ENCODE data around the gene RPH3AL.

RPH3AL gene

GRCh38 chr17:291587-291986 is 61.0 kb downstream of the RPH3AL start:
- H3K9me3 ChIP-seq (ENCODE audit: control insufficient read depth, low read length): no peaks in the 10 kb centered on the region
- no peak for DNase-seq
- no peak overlapping the region for H3K4me3 ChIP-seq (ENCODE audit: insufficient read depth, low read depth, low read length, poor library complexity, severe bottlenecking)
- no peaks in the 10 kb centered on the region for H3K36me3 ChIP-seq (ENCODE audit: control insufficient read depth, insufficient read depth, low read length)
- no peaks in the 10 kb centered on the region for H3K4me1 ChIP-seq (ENCODE audit: control insufficient read depth, insufficient read depth, low read length, poor library complexity, severe bottlenecking)
- no peaks in the 10 kb centered on the region for H3K27me3 ChIP-seq (replicated peaks; ENCODE audit: control insufficient read depth, insufficient read depth, low read length, poor library complexity, severe bottlenecking)
- H3K27ac ChIP-seq (ENCODE audit: insufficient read depth, low read length, poor library complexity, severe bottlenecking): no peak overlapping the region

- Histone ChIP-seq H3K4me3 (ENCODE audit: insufficient read depth, low read depth, low read length, poor library complexity, severe bottlenecking) (no peak overlapping the region), H3K27ac (ENCODE audit: insufficient read depth, low read length, poor library complexity, severe bottlenecking) (no peak overlapping the region), H3K27me3 (replicated peaks; ENCODE audit: control insufficient read depth, insufficient read depth, low read length, poor library complexity, severe bottlenecking) (no peaks in the 10 kb centered on the region), H3K9me3 (ENCODE audit: control insufficient read depth, low read length) (no peaks in the 10 kb centered on the region), H3K4me1 (ENCODE audit: control insufficient read depth, insufficient read depth, low read length, poor library complexity, severe bottlenecking) (no peaks in the 10 kb centered on the region), H3K36me3 (ENCODE audit: control insufficient read depth, insufficient read depth, low read length) (no peaks in the 10 kb centered on the region)
- no peak for DNase-seq
Measured at GRCh38 chr17:290626-291025, 62.0 kb downstream of the RPH3AL start.

- Histone ChIP-seq H3K9me3 (ENCODE audit: control insufficient read depth, low read length) (no peaks in the 10 kb centered on the region), H3K27ac (ENCODE audit: insufficient read depth, low read length, poor library complexity, severe bottlenecking) (no peak overlapping the region), H3K4me1 (ENCODE audit: control insufficient read depth, insufficient read depth, low read length, poor library complexity, severe bottlenecking) (no peaks in the 10 kb centered on the region), H3K27me3 (replicated peaks; ENCODE audit: control insufficient read depth, insufficient read depth, low read length, poor library complexity, severe bottlenecking) (no peaks in the 10 kb centered on the region), H3K36me3 (ENCODE audit: control insufficient read depth, insufficient read depth, low read length) (no peaks in the 10 kb centered on the region), H3K4me3 (ENCODE audit: insufficient read depth, low read depth, low read length, poor library complexity, severe bottlenecking) (no peak overlapping the region)
- DNase-seq: no peak
Measured at GRCh38 chr17:290121-290521, 62.5 kb downstream of the RPH3AL start.

- Histone ChIP-seq H3K4me1 (ENCODE audit: control insufficient read depth, insufficient read depth, low read length, poor library complexity, severe bottlenecking) (no peaks in the 10 kb centered on the region), H3K27ac (ENCODE audit: insufficient read depth, low read length, poor library complexity, severe bottlenecking) (no peak overlapping the region), H3K27me3 (replicated peaks; ENCODE audit: control insufficient read depth, insufficient read depth, low read length, poor library complexity, severe bottlenecking) (no peaks in the 10 kb centered on the region), H3K4me3 (ENCODE audit: insufficient read depth, low read depth, low read length, poor library complexity, severe bottlenecking) (no peak overlapping the region), H3K36me3 (ENCODE audit: control insufficient read depth, insufficient read depth, low read length) (no peaks in the 10 kb centered on the region), H3K9me3 (ENCODE audit: control insufficient read depth, low read length) (no peaks in the 10 kb centered on the region)
- DNase-seq: no peak
Measured at GRCh38 chr17:289409-289808, 63.2 kb downstream of the RPH3AL start.

GRCh38 chr17:288802-289356 is 63.7 kb downstream of the RPH3AL start:
- no peaks in the 10 kb centered on the region for H3K4me1 ChIP-seq (ENCODE audit: control insufficient read depth, insufficient read depth, low read length, poor library complexity, severe bottlenecking)
- H3K27me3 ChIP-seq (replicated peaks; ENCODE audit: control insufficient read depth, insufficient read depth, low read length, poor library complexity, severe bottlenecking): no peaks in the 10 kb centered on the region
- no peak for DNase-seq
- H3K27ac ChIP-seq (ENCODE audit: insufficient read depth, low read length, poor library complexity, severe bottlenecking): no peak overlapping the region
- H3K4me3 ChIP-seq (ENCODE audit: insufficient read depth, low read depth, low read length, poor library complexity, severe bottlenecking): no peak overlapping the region
- H3K36me3 ChIP-seq (ENCODE audit: control insufficient read depth, insufficient read depth, low read length): no peaks in the 10 kb centered on the region
- H3K9me3 ChIP-seq (ENCODE audit: control insufficient read depth, low read length): no peaks in the 10 kb centered on the region

- Histone ChIP-seq H3K27ac (ENCODE audit: insufficient read depth, low read length, poor library complexity, severe bottlenecking) (no peak overlapping the region), H3K36me3 (ENCODE audit: control insufficient read depth, insufficient read depth, low read length) (no peaks in the 10 kb centered on the region), H3K4me1 (ENCODE audit: control insufficient read depth, insufficient read depth, low read length, poor library complexity, severe bottlenecking) (no peaks in the 10 kb centered on the region), H3K27me3 (replicated peaks; ENCODE audit: control insufficient read depth, insufficient read depth, low read length, poor library complexity, severe bottlenecking) (no peaks in the 10 kb centered on the region), H3K4me3 (ENCODE audit: insufficient read depth, low read depth, low read length, poor library complexity, severe bottlenecking) (no peak overlapping the region), H3K9me3 (ENCODE audit: control insufficient read depth, low read length) (no peaks in the 10 kb centered on the region)
- no peak for DNase-seq
Measured at GRCh38 chr17:286571-286970, 66.0 kb downstream of the RPH3AL start.

- no peak overlapping the region for H3K4me3 ChIP-seq (ENCODE audit: insufficient read depth, low read depth, low read length, poor library complexity, severe bottlenecking)
- DNase-seq: no peak
- H3K4me1 ChIP-seq (ENCODE audit: control insufficient read depth, insufficient read depth, low read length, poor library complexity, severe bottlenecking): no peaks in the 10 kb centered on the region
- H3K36me3 ChIP-seq (ENCODE audit: control insufficient read depth, insufficient read depth, low read length): no peaks in the 10 kb centered on the region
- no peaks in the 10 kb centered on the region for H3K9me3 ChIP-seq (ENCODE audit: control insufficient read depth, low read length)
- no peaks in the 10 kb centered on the region for H3K27me3 ChIP-seq (replicated peaks; ENCODE audit: control insufficient read depth, insufficient read depth, low read length, poor library complexity, severe bottlenecking)
- no peak overlapping the region for H3K27ac ChIP-seq (ENCODE audit: insufficient read depth, low read length, poor library complexity, severe bottlenecking)
Measured at GRCh38 chr17:285751-286422, 66.7 kb downstream of the RPH3AL start.

- no peak for DNase-seq
- no peaks in the 10 kb centered on the region for H3K4me1 ChIP-seq (ENCODE audit: control insufficient read depth, insufficient read depth, low read length, poor library complexity, severe bottlenecking)
- H3K27ac ChIP-seq (ENCODE audit: insufficient read depth, low read length, poor library complexity, severe bottlenecking): no peak overlapping the region
- no peaks in the 10 kb centered on the region for H3K36me3 ChIP-seq (ENCODE audit: control insufficient read depth, insufficient read depth, low read length)
- H3K27me3 ChIP-seq (replicated peaks; ENCODE audit: control insufficient read depth, insufficient read depth, low read length, poor library complexity, severe bottlenecking): no peaks in the 10 kb centered on the region
- no peak overlapping the region for H3K4me3 ChIP-seq (ENCODE audit: insufficient read depth, low read depth, low read length, poor library complexity, severe bottlenecking)
- no peaks in the 10 kb centered on the region for H3K9me3 ChIP-seq (ENCODE audit: control insufficient read depth, low read length)
Measured at GRCh38 chr17:284676-285355, 67.8 kb downstream of the RPH3AL start.

GRCh38 chr17:283911-284675 is 68.5 kb downstream of the RPH3AL start:
- no peak for DNase-seq
- no peaks in the 10 kb centered on the region for H3K9me3 ChIP-seq (ENCODE audit: control insufficient read depth, low read length)
- H3K27ac ChIP-seq (ENCODE audit: insufficient read depth, low read length, poor library complexity, severe bottlenecking): no peak overlapping the region
- H3K4me3 ChIP-seq (ENCODE audit: insufficient read depth, low read depth, low read length, poor library complexity, severe bottlenecking): no peak overlapping the region
- H3K4me1 ChIP-seq (ENCODE audit: control insufficient read depth, insufficient read depth, low read length, poor library complexity, severe bottlenecking): no peaks in the 10 kb centered on the region
- H3K27me3 ChIP-seq (replicated peaks; ENCODE audit: control insufficient read depth, insufficient read depth, low read length, poor library complexity, severe bottlenecking): no peaks in the 10 kb centered on the region
- no peaks in the 10 kb centered on the region for H3K36me3 ChIP-seq (ENCODE audit: control insufficient read depth, insufficient read depth, low read length)
